Stimulated activated CD4-positive, alpha-beta T cell treated with anti-CD3 and anti-CD28 coated beads, Interleukin-15, amount 100 ng/mL, for 48 hours (primary cell): ENCODE measurements around the gene AVPR2.

Experiments used
- DNase-seq, 2 donors: peaks; one replicate each; pipeline ENCODE4 v3.0.0-alpha.2; 2020; ENCODE audit warnings: low read depth in 2 of 2

AVPR2 gene

GRCh38 chrX:153871451-153871850, 33.0 kb upstream of the AVPR2 start:
- no peak for DNase-seq

- no peak for DNase-seq
Measured at GRCh38 chrX:153871946-153872878, 32.3 kb upstream of the AVPR2 start.

GRCh38 chrX:153873282-153874084, 31.0 kb upstream of the AVPR2 start:
- no peak for DNase-seq

- DNase-seq = no peak
Measured at GRCh38 chrX:153874085-153874365, 30.4 kb upstream of the AVPR2 start.

GRCh38 chrX:153874366-153875125, 29.9 kb upstream of the AVPR2 start:
- no peak for DNase-seq

GRCh38 chrX:153875391-153876111, 28.9 kb upstream of the AVPR2 start:
- peak; percentile 13 to 53 for DNase-seq

- DNase-seq = no peak
Measured at GRCh38 chrX:153876112-153876491, 28.4 kb upstream of the AVPR2 start.

- no peak for DNase-seq
Measured at GRCh38 chrX:153877571-153878261, 26.8 kb upstream of the AVPR2 start.

- DNase-seq = no peak
Measured at GRCh38 chrX:153878345-153878744, 26.1 kb upstream of the AVPR2 start.

GRCh38 chrX:153878969-153879653, 25.4 kb upstream of the AVPR2 start:
- no peak for DNase-seq

GRCh38 chrX:153879741-153880439, 24.6 kb upstream of the AVPR2 start:
- no peak for DNase-seq

GRCh38 chrX:153880440-153880815, 24.0 kb upstream of the AVPR2 start:
- no peak for DNase-seq

GRCh38 chrX:153881281-153881680, 23.2 kb upstream of the AVPR2 start:
- DNase-seq = no peak

- DNase-seq = no peak
Measured at GRCh38 chrX:153882086-153882498, 22.4 kb upstream of the AVPR2 start.

GRCh38 chrX:153882557-153882956, 21.9 kb upstream of the AVPR2 start:
- DNase-seq = no peak

- DNase-seq = no peak
Measured at GRCh38 chrX:153883163-153883843, 21.2 kb upstream of the AVPR2 start.

- no peak for DNase-seq
Measured at GRCh38 chrX:153884136-153884535, 20.3 kb upstream of the AVPR2 start.

GRCh38 chrX:153884590-153884989, 19.9 kb upstream of the AVPR2 start:
- DNase-seq = no peak

- DNase-seq = no peak
Measured at GRCh38 chrX:153885208-153885787, 19.2 kb upstream of the AVPR2 start.
